ENCODE measurements around the gene TGFBR2. TPM values are rescaled to one million over a fixed set of nuclear protein-coding genes. Genes with fewer than 3 reads are reported as not detected.

TGFBR2 gene
- total and polyA plus RNA-seq, 3 experiments from 2014 or later, result 55.3 to 108 (median 56.3) TPM

- no peaks in the 10 kb centered on the region for H3K27me3 ChIP-seq (ENCODE audit: insufficient read depth, low read length, poor library complexity, severe bottlenecking)
- no peak for DNase-seq
- H3K4me3 ChIP-seq (ENCODE audit: low read length), result peak overlapping the region; percentile 22
- ChIA-PET POLR2A (interaction anchor here (0.6 to 1.2 kb wide), 8 partner anchors 8 to 39 kb away, joined by 3 to 9 read pairs (median 4); no protein-coding TSS in a partner anchor), CTCF (interaction anchor here (0.6 to 4.3 kb wide), 19 partner anchors 9 to 310 kb away, joined by 3 to 30 read pairs (median 4); partner anchors contain the start of gene TGFBR2)
- Mint-ChIP-seq H3K27me3 (no peaks in the 10 kb centered on the region), H3K9me3 (no peaks in the 10 kb centered on the region), H3K36me3 (peaks cover 0 to 55% (median 21%) of the 10 kb centered on the region in 3 donors), H3K27ac (peak overlapping the region; percentile 78 to 99 (median 93)), H3K4me1 (peaks cover 89 to 99% (median 98%) of the 10 kb centered on the region in 3 donors), H3K4me3 (peak overlapping the region; percentile 16 to 74 (median 61))
- H3K9me3 ChIP-seq (ENCODE audit: low read length), result no peaks in the 10 kb centered on the region
- H3K4me1 ChIP-seq (ENCODE audit: insufficient read depth, low read length), result peaks cover 97% of the 10 kb centered on the region
- H3K27ac ChIP-seq (ENCODE audit: low read depth, low read length), result no peak overlapping the region
- peaks cover 4% of the 10 kb centered on the region for H3K36me3 ChIP-seq (ENCODE audit: insufficient read depth, low read length)
These were observed 22.6 kb downstream of the TGFBR2 start for GRCh38 chr3:30628901-30629590.

- DNase-seq, result no peak
- Histone ChIP-seq H3K27ac (ENCODE audit: low read depth, low read length) (no peak overlapping the region), H3K36me3 (ENCODE audit: insufficient read depth, low read length) (peaks cover 4% of the 10 kb centered on the region), H3K27me3 (ENCODE audit: insufficient read depth, low read length, poor library complexity, severe bottlenecking) (no peaks in the 10 kb centered on the region), H3K9me3 (ENCODE audit: low read length) (no peaks in the 10 kb centered on the region), H3K4me1 (ENCODE audit: insufficient read depth, low read length) (peaks cover 98% of the 10 kb centered on the region), H3K4me3 (ENCODE audit: low read length) (peak overlapping the region; percentile 22)
- Mint-ChIP-seq H3K36me3 (peaks cover 0 to 54% (median 20%) of the 10 kb centered on the region in 3 donors), H3K4me3 (peak overlapping the region; percentile 16 to 80 (median 61)), H3K27ac (peak overlapping the region; percentile 78 to 99 (median 93)), H3K9me3 (no peaks in the 10 kb centered on the region), H3K4me1 (peaks cover 94 to 99% (median 98%) of the 10 kb centered on the region in 3 donors), H3K27me3 (no peaks in the 10 kb centered on the region)
- ChIA-PET CTCF (interaction anchor here (0.8 to 4.3 kb wide), 16 partner anchors 9 to 310 kb away, joined by 3 to 30 read pairs (median 5); partner anchors contain the start of gene TGFBR2), POLR2A (interaction anchor here (1.0 to 1.2 kb wide), 3 partner anchors 13 to 29 kb away, joined by 4 to 9 read pairs (median 5); no protein-coding TSS in a partner anchor)
These were observed 23.3 kb downstream of the TGFBR2 start for GRCh38 chr3:30629746-30630145.

- H3K27ac ChIP-seq (ENCODE audit: low read depth, low read length), result peak overlapping the region; percentile 44
- H3K36me3 ChIP-seq (ENCODE audit: insufficient read depth, low read length), result peaks cover 4% of the 10 kb centered on the region
- Mint-ChIP-seq H3K27me3 (no peaks in the 10 kb centered on the region), H3K4me3 (peak overlapping the region in 6 of 7 donors; percentile 41 to 82 (median 68)), H3K4me1 (peaks cover 96 to 100% (median 98%) of the 10 kb centered on the region in 3 donors), H3K9me3 (no peaks in the 10 kb centered on the region), H3K36me3 (peaks cover 0 to 57% (median 19%) of the 10 kb centered on the region in 3 donors), H3K27ac (peak overlapping the region; percentile 78 to 99 (median 93))
- CTCF ChIA-PET, result interaction anchor here (0.6 to 4.3 kb wide), 10 partner anchors 12 to 63 kb away, joined by 3 to 30 read pairs (median 9); partner anchors contain the start of gene TGFBR2
- DNase-seq, result no peak
- no peaks in the 10 kb centered on the region for H3K9me3 ChIP-seq (ENCODE audit: low read length)
- H3K27me3 ChIP-seq (ENCODE audit: insufficient read depth, low read length, poor library complexity, severe bottlenecking), result no peaks in the 10 kb centered on the region
- no peak overlapping the region for H3K4me3 ChIP-seq (ENCODE audit: low read length)
- POLR2A ChIA-PET, result interaction anchor here (0.7 to 3.1 kb wide), 10 partner anchors 11 to 36 kb away, joined by 3 to 13 read pairs (median 8); partner anchors contain the start of gene TGFBR2
- peaks cover 98% of the 10 kb centered on the region for H3K4me1 ChIP-seq (ENCODE audit: insufficient read depth, low read length)
These were observed 24.0 kb downstream of the TGFBR2 start for GRCh38 chr3:30630238-30631030.

- H3K4me1 ChIP-seq (ENCODE audit: insufficient read depth, low read length), result peaks cover 98% of the 10 kb centered on the region
- Mint-ChIP-seq H3K36me3 (peaks cover 0 to 51% (median 16%) of the 10 kb centered on the region in 3 donors), H3K27ac (peak overlapping the region; percentile 78 to 99 (median 93)), H3K4me3 (peak overlapping the region; percentile 32 to 82 (median 78)), H3K4me1 (peaks cover 97 to 100% (median 98%) of the 10 kb centered on the region in 3 donors), H3K9me3 (no peaks in the 10 kb centered on the region), H3K27me3 (no peaks in the 10 kb centered on the region)
- ChIA-PET CTCF (interaction anchor here (0.6 to 4.3 kb wide), 8 partner anchors 11 to 62 kb away, joined by 3 to 30 read pairs (median 4); partner anchors contain the start of gene TGFBR2), POLR2A (interaction anchor here (0.6 to 3.1 kb wide), 12 partner anchors 10 to 35 kb away, joined by 3 to 13 read pairs (median 6); partner anchors contain the start of gene TGFBR2)
- H3K36me3 ChIP-seq (ENCODE audit: insufficient read depth, low read length), result no peaks in the 10 kb centered on the region
- H3K27me3 ChIP-seq (ENCODE audit: insufficient read depth, low read length, poor library complexity, severe bottlenecking), result no peaks in the 10 kb centered on the region
- no peaks in the 10 kb centered on the region for H3K9me3 ChIP-seq (ENCODE audit: low read length)
- H3K27ac ChIP-seq (ENCODE audit: low read depth, low read length), result peak overlapping the region; percentile 44
- DNase-seq, result peak in 3 of 5 donors; percentile 71 to 80 (median 78)
- H3K4me3 ChIP-seq (ENCODE audit: low read length), result peak overlapping the region; percentile 45
These were observed 25.0 kb downstream of the TGFBR2 start for GRCh38 chr3:30631243-30631904.

- peak overlapping the region; percentile 44 for H3K27ac ChIP-seq (ENCODE audit: low read depth, low read length)
- peaks cover 98% of the 10 kb centered on the region for H3K4me1 ChIP-seq (ENCODE audit: insufficient read depth, low read length)
- CTCF ChIA-PET, result interaction anchor here (1.1 to 4.3 kb wide), 6 partner anchors 11 to 35 kb away, joined by 3 to 30 read pairs (median 6); partner anchors contain the start of gene TGFBR2
- no peaks in the 10 kb centered on the region for H3K9me3 ChIP-seq (ENCODE audit: low read length)
- Mint-ChIP-seq H3K27me3 (no peaks in the 10 kb centered on the region), H3K36me3 (peaks cover 2 to 50% (median 14%) of the 10 kb centered on the region in 3 donors), H3K9me3 (no peaks in the 10 kb centered on the region), H3K4me3 (peak overlapping the region; percentile 32 to 82 (median 78)), H3K27ac (peak overlapping the region; percentile 78 to 99 (median 93)), H3K4me1 (peaks cover 96 to 100% (median 98%) of the 10 kb centered on the region in 3 donors)
- no peaks in the 10 kb centered on the region for H3K27me3 ChIP-seq (ENCODE audit: insufficient read depth, low read length, poor library complexity, severe bottlenecking)
- POLR2A ChIA-PET, result interaction anchor here (1.5 to 3.1 kb wide), 5 partner anchors 12 to 23 kb away, joined by 5 to 13 read pairs (median 10); no protein-coding TSS in a partner anchor
- no peaks in the 10 kb centered on the region for H3K36me3 ChIP-seq (ENCODE audit: insufficient read depth, low read length)
- H3K4me3 ChIP-seq (ENCODE audit: low read length), result peak overlapping the region; percentile 45
- DNase-seq, result no peak
These were observed 25.7 kb downstream of the TGFBR2 start for GRCh38 chr3:30632065-30632464.

- Mint-ChIP-seq H3K4me3 (peak overlapping the region; percentile 25 to 82 (median 78)), H3K4me1 (peaks cover 96 to 100% (median 98%) of the 10 kb centered on the region in 3 donors), H3K27me3 (no peaks in the 10 kb centered on the region), H3K36me3 (peaks cover 5 to 51% (median 14%) of the 10 kb centered on the region in 3 donors), H3K27ac (peak overlapping the region; percentile 78 to 99 (median 93)), H3K9me3 (no peaks in the 10 kb centered on the region)
- CTCF ChIA-PET, result interaction anchor here (1.1 to 4.3 kb wide), 6 partner anchors 10 to 34 kb away, joined by 3 to 30 read pairs (median 6); partner anchors contain the start of gene TGFBR2
- POLR2A ChIA-PET, result interaction anchor here (1.5 to 3.1 kb wide), 5 partner anchors 12 to 23 kb away, joined by 5 to 13 read pairs (median 10); no protein-coding TSS in a partner anchor
- H3K9me3 ChIP-seq (ENCODE audit: low read length), result no peaks in the 10 kb centered on the region
- DNase-seq, result no peak
- H3K4me3 ChIP-seq (ENCODE audit: low read length), result peak overlapping the region; percentile 45
- peaks cover 98% of the 10 kb centered on the region for H3K4me1 ChIP-seq (ENCODE audit: insufficient read depth, low read length)
- H3K36me3 ChIP-seq (ENCODE audit: insufficient read depth, low read length), result no peaks in the 10 kb centered on the region
- no peaks in the 10 kb centered on the region for H3K27me3 ChIP-seq (ENCODE audit: insufficient read depth, low read length, poor library complexity, severe bottlenecking)
- no peak overlapping the region for H3K27ac ChIP-seq (ENCODE audit: low read depth, low read length)
These were observed 26.1 kb downstream of the TGFBR2 start for GRCh38 chr3:30632521-30632920.

All from CD8-positive, alpha-beta memory T cell (primary cell).